HepG2 (cell line): Measurements from ENCODE around the gene ARID3C. TPM values are rescaled to one million over a fixed set of nuclear protein-coding genes. Genes with fewer than 3 reads are reported as not detected.

Experiments
- AGO1 ChIP-seq: fragments of 200-400 bp; formaldehyde crosslinking; IDR thresholded peaks from 2 replicates; pipeline ENCODE4 v1.6.1; 2017; ENCODE audit warnings: mild to moderate bottlenecking, low read depth, low read length, moderate library complexity; ENCODE audit not compliant: poor library complexity, severe bottlenecking
- ATRX ChIP-seq: sonication (generic); formaldehyde crosslinking; IDR thresholded peaks from 2 replicates; pipeline ENCODE4 v1.4.0; 2020; ENCODE audit warnings: missing genetic modification reagents, borderline replicate concordance
- BCL6 ChIP-seq: IDR thresholded peaks from 2 replicates; pipeline ENCODE4 v1.6.1; 2016; ENCODE audit warnings: missing genetic modification reagents, missing compliant biosample characterization
- CCAR2 ChIP-seq: fragments of 200-400 bp; formaldehyde crosslinking; optimal IDR thresholded peaks from 2 replicates; pipeline ENCODE3; 2018; ENCODE audit warnings: low read depth, mild to moderate bottlenecking, low read length, moderate library complexity
- CHD4 ChIP-seq: fragments of 200-600 bp; sonication (generic); IDR thresholded peaks from 2 replicates; pipeline ENCODE4 v1.7.0; 2017; ENCODE audit warnings: mild to moderate bottlenecking, low read length, borderline replicate concordance
- ELF4 ChIP-seq: sonication (generic); formaldehyde crosslinking; IDR thresholded peaks from 2 replicates; pipeline ENCODE4 v1.5.0; 2020; ENCODE audit warnings: missing genetic modification reagents, mild to moderate bottlenecking, moderate library complexity, borderline replicate concordance
- FOXJ3 ChIP-seq: sonication (generic); formaldehyde crosslinking; IDR thresholded peaks from 2 replicates; pipeline ENCODE4 v1.4.0; 2020; ENCODE audit warnings: missing genetic modification reagents, mild to moderate bottlenecking, borderline replicate concordance
- JUND ChIP-seq: sonication (generic); formaldehyde crosslinking; IDR thresholded peaks from 2 replicates; pipeline ENCODE4 v1.8.0; 2022; ENCODE audit warnings: mild to moderate bottlenecking, missing genetic modification reagents
- MAFF ChIP-seq: IDR thresholded peaks from 2 replicates; pipeline ENCODE4 v1.6.1; 2011; ENCODE audit warnings: low read depth, low read length, improper control_type of control experiment
- RELA ChIP-seq: sonication (generic); formaldehyde crosslinking; IDR thresholded peaks from 2 replicates; pipeline ENCODE4 v1.4.0; 2020; ENCODE audit warnings: missing genetic modification reagents
- SOX6 ChIP-seq, 2 experiments: fragments of 450-650 bp in 1 of 2; sonication (generic) in 1 of 2; formaldehyde crosslinking in 1 of 2; IDR thresholded peaks; 2 replicates each; pipeline versions ENCODE4 v1.4.0 to v1.6.1; 2017 to 2020; ENCODE audit warnings: antibody characterized with exemption in 1 of 2, mild to moderate bottlenecking in 1 of 2, missing genetic modification reagents in 1 of 2
- ZFP37 ChIP-seq: sonication (generic); formaldehyde crosslinking; IDR thresholded peaks from 2 replicates; pipeline ENCODE4 v1.4.0; 2020; ENCODE audit warnings: missing genetic modification reagents, borderline replicate concordance
- ZNF143 ChIP-seq: sonication (generic); formaldehyde crosslinking; IDR thresholded peaks from 2 replicates; pipeline ENCODE4 v1.4.0; 2020; ENCODE audit warnings: missing genetic modification reagents
- ZNF563 ChIP-seq: sonication (generic); formaldehyde crosslinking; IDR thresholded peaks from 2 replicates; pipeline ENCODE4 v1.8.0; 2022; ENCODE audit warnings: mild to moderate bottlenecking, moderate library complexity, missing genetic modification reagents
- ZNF75D ChIP-seq: sonication (generic); formaldehyde crosslinking; IDR thresholded peaks from 2 replicates; pipeline ENCODE4 v1.8.1; 2023; ENCODE audit warnings: missing genetic modification reagents, mild to moderate bottlenecking, borderline replicate concordance
- ZNF768 ChIP-seq: sonication (generic); formaldehyde crosslinking; IDR thresholded peaks from 2 replicates; pipeline ENCODE4 v1.4.0; 2020; ENCODE audit warnings: missing genetic modification reagents
- ZNF775 ChIP-seq: sonication (generic); formaldehyde crosslinking; IDR thresholded peaks from 2 replicates; pipeline ENCODE4 v1.4.0; 2020; ENCODE audit warnings: missing genetic modification reagents, mild to moderate bottlenecking, moderate library complexity, borderline replicate concordance
- ZNF781 ChIP-seq: sonication (generic); formaldehyde crosslinking; IDR thresholded peaks from 2 replicates; pipeline ENCODE4 v1.5.1; 2020; ENCODE audit warnings: borderline replicate concordance, mild to moderate bottlenecking, missing genetic modification reagents; ENCODE audit errors: not compliant biosample characterization
- polyA plus RNA-seq, 8 experiments: library from polyadenylated mRNA; depleted of rRNA in 3 of 8; stranded (reverse) in 7 of 8; unstranded in 1 of 8; fragments of >200 nt; fragmentation: Illumina TruSeq in 4 of 8; extraction: Trizol in 4 of 8; gene quantifications; 2 replicates each; pipeline versions ENCODE4 v1.2.1 to v1.2.3, GENCODE V29; 2011 to 2016; ENCODE audit warnings: low read depth in 4 of 8, missing spikeins in 1 of 8, mixed read lengths in 1 of 8; ENCODE audit not compliant: insufficient read depth in 1 of 8
- total RNA-seq, 5 experiments: library from RNA; depleted of rRNA; stranded (reverse); fragments of >200 nt; fragmentation: Illumina TruSeq; extraction: Trizol; gene quantifications; 2 replicates each; pipeline ENCODE4 v1.2.3, GENCODE V29; 2016; ENCODE audit warnings: low read depth in 1 of 5
- TF ChIP-seq, protein P1 (sequence below): sonication (generic); formaldehyde crosslinking; IDR thresholded peaks from 2 replicates; pipeline ENCODE4 v1.5.1; 2020; ENCODE audit warnings: missing genetic modification reagents, mild to moderate bottlenecking, borderline replicate concordance
- TF ChIP-seq, protein P2 (sequence below): sonication (generic); formaldehyde crosslinking; IDR thresholded peaks from 2 replicates; pipeline ENCODE4 v1.4.0; 2020; ENCODE audit warnings: mild to moderate bottlenecking, missing genetic modification reagents, borderline replicate concordance
- TF ChIP-seq, protein P3 (sequence below): sonication (generic); formaldehyde crosslinking; conservative IDR thresholded peaks from 2 replicates; pipeline ENCODE4 v1.8.1; 2023; ENCODE audit warnings: missing genetic modification reagents
- TF ChIP-seq, protein P4 (sequence below): sonication (generic); formaldehyde crosslinking; IDR thresholded peaks from 2 replicates; pipeline ENCODE4; 2020; ENCODE audit warnings: missing genetic modification reagents, mild to moderate bottlenecking, borderline replicate concordance

Gene ARID3C
- total and polyA plus RNA-seq, 2 of the 13 experiments (the other 11 are each of a cell fraction or from before 2014, with no cell fraction given) = not detected

DNA sequence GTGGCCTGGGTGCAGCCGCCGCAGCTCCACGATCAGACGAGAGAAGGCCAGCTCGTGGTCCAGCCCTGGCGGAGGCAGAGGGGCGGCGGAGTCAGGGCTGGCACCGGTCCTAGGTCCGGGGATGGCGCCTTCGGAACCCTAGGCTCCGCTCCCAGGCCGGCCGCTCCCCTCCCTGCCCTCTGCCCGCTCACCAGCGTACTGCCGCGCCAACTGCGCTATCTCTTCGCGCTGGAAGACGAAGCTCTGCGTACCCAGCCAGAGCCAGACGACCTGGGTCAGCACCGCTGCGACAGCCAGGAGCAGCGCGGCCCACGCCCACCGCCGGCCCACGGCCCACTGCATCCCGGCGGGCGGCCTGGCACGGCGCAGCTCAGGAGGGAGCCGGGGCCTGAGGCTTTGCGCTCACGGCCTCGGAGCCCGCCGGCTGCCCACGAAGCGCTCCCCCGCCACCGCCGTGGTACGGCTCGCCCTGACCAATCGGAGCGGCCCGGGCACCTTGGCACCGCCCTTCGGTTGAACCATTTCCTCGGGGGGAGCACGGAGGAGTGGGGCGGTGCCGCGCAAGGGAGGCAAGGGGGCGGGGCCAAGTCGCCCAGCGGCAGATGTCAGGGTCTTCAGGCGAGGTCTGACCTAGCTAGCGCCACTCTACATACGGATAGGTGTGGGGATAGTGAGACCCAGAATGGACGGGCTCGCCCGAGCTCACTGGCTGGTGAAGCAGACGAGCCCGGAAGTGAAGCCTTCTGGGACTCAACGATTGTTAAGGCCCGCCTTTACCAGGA, 8.7 kb upstream of the ARID3C start, which contains the start of gene SIGMAR1 (continued):
- TF ChIP-seq, protein P1, sequence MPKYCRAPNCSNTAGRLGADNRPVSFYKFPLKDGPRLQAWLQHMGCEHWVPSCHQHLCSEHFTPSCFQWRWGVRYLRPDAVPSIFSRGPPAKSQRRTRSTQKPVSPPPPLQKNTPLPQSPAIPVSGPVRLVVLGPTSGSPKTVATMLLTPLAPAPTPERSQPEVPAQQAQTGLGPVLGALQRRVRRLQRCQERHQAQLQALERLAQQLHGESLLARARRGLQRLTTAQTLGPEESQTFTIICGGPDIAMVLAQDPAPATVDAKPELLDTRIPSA = peak; percentile 91; the same call in 1 of the 2 replicates
- peak; percentile 87 for TF ChIP-seq BCL6 (CRISPR knock-in tag)
- TF ChIP-seq, protein P2, sequence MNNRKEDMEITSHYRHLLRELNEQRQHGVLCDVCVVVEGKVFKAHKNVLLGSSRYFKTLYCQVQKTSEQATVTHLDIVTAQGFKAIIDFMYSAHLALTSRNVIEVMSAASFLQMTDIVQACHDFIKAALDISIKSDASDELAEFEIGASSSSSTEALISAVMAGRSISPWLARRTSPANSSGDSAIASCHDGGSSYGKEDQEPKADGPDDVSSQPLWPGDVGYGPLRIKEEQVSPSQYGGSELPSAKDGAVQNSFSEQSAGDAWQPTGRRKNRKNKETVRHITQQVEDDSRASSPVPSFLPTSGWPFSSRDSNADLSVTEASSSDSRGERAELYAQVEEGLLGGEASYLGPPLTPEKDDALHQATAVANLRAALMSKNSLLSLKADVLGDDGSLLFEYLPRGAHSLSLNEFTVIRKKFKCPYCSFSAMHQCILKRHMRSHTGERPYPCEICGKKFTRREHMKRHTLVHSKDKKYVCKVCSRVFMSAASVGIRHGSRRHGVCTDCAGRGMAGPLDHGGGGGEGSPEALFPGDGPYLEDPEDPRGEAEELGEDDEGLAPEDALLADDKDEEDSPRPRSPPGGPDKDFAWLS = no peak
- 0 out of 2 replicates have a peak, but pooled peaks have one; percentile 0 for TF ChIP-seq JUND (CRISPR knock-in tag)
- TF ChIP-seq ZNF75D = no peak; the same call in 1 of the 2 replicates
- no peak for TF ChIP-seq MAFF
- no peak for TF ChIP-seq ZNF768 (CRISPR knock-in tag)
- TF ChIP-seq FOXJ3 (CRISPR knock-in tag) = no peak
- peak; percentile 7; the same call in 1 of the 2 replicates for TF ChIP-seq ZNF563
- TF ChIP-seq, protein P3, sequence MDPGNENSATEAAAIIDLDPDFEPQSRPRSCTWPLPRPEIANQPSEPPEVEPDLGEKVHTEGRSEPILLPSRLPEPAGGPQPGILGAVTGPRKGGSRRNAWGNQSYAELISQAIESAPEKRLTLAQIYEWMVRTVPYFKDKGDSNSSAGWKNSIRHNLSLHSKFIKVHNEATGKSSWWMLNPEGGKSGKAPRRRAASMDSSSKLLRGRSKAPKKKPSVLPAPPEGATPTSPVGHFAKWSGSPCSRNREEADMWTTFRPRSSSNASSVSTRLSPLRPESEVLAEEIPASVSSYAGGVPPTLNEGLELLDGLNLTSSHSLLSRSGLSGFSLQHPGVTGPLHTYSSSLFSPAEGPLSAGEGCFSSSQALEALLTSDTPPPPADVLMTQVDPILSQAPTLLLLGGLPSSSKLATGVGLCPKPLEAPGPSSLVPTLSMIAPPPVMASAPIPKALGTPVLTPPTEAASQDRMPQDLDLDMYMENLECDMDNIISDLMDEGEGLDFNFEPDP (CRISPR knock-in tag) = no peak
- no peak for TF ChIP-seq ELF4 (CRISPR knock-in tag)
- no peak for TF ChIP-seq ATRX
- TF ChIP-seq ZNF775 = no peak
- no peak for TF ChIP-seq ZNF781
- no peak for TF ChIP-seq SOX6 (IDR thresholded peaks at IDR 0.05)
- TF ChIP-seq SOX6 (CRISPR knock-in tag; IDR thresholded peaks at IDR 0.05) = peak; percentile 53; the same call in 1 of the 2 replicates
- no peak for TF ChIP-seq RELA
- no peak for TF ChIP-seq CHD4
- TF ChIP-seq AGO1 = peak; percentile 77
- peak; percentile 28; the same call in 1 of the 2 replicates for TF ChIP-seq ZNF143 (CRISPR knock-in tag)
- TF ChIP-seq ZFP37 = no peak; the same call in 1 of the 2 replicates
- no peak for TF ChIP-seq CCAR2
- TF ChIP-seq, protein P4, sequence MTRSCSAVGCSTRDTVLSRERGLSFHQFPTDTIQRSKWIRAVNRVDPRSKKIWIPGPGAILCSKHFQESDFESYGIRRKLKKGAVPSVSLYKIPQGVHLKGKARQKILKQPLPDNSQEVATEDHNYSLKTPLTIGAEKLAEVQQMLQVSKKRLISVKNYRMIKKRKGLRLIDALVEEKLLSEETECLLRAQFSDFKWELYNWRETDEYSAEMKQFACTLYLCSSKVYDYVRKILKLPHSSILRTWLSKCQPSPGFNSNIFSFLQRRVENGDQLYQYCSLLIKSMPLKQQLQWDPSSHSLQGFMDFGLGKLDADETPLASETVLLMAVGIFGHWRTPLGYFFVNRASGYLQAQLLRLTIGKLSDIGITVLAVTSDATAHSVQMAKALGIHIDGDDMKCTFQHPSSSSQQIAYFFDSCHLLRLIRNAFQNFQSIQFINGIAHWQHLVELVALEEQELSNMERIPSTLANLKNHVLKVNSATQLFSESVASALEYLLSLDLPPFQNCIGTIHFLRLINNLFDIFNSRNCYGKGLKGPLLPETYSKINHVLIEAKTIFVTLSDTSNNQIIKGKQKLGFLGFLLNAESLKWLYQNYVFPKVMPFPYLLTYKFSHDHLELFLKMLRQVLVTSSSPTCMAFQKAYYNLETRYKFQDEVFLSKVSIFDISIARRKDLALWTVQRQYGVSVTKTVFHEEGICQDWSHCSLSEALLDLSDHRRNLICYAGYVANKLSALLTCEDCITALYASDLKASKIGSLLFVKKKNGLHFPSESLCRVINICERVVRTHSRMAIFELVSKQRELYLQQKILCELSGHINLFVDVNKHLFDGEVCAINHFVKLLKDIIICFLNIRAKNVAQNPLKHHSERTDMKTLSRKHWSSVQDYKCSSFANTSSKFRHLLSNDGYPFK (CRISPR knock-in tag) = 0 out of 2 replicates have a peak, but pooled peaks have one; percentile 16
